Activated T-cell treated with anti-CD3 and anti-CD28 coated beads for 1 hour (primary cell): ENCODE data around the gene HIPK4.

Source experiments
- DNase-seq: peaks from one replicate; pipeline ENCODE4 v3.0.0-alpha.2; 2020; ENCODE audit warnings: low read depth

HIPK4 gene

GRCh38 chr19:40365613-40366401 is 24.2 kb downstream of the HIPK4 start:
- peak; percentile 11 for DNase-seq

- DNase-seq, result no peak
Measured at GRCh38 chr19:40365010-40365409, 25.0 kb downstream of the HIPK4 start.

GRCh38 chr19:40363069-40363468 is 26.9 kb downstream of the HIPK4 start:
- DNase-seq, result no peak

- no peak for DNase-seq
Measured at GRCh38 chr19:40362160-40362559, 27.8 kb downstream of the HIPK4 start.

- DNase-seq, result no peak
Measured at GRCh38 chr19:40360708-40361241, 29.2 kb downstream of the HIPK4 start.

- no peak for DNase-seq
Measured at GRCh38 chr19:40360020-40360707, 29.8 kb downstream of the HIPK4 start.

GRCh38 chr19:40358773-40359172 is 31.2 kb downstream of the HIPK4 start:
- no peak for DNase-seq

GRCh38 chr19:40357640-40358039 is 32.3 kb downstream of the HIPK4 start:
- DNase-seq, result no peak

GRCh38 chr19:40356681-40357595 is 33.0 kb downstream of the HIPK4 start:
- DNase-seq, result no peak

GRCh38 chr19:40355975-40356680 is 33.9 kb downstream of the HIPK4 start:
- no peak for DNase-seq

- DNase-seq, result no peak
Measured at GRCh38 chr19:40348961-40349507, 40.9 kb downstream of the HIPK4 start.

- DNase-seq, result peak; percentile 95
Measured at GRCh38 chr19:40348125-40348913, 41.7 kb downstream of the HIPK4 start, which contains the start of the genes C19orf47 and PLD3. Gene C19orf47, minus strand, starts transcription at chr19:40348397. Its CDS starts 6,540 bp downstream, at chr19:40341857. Gene PLD3, plus strand, starts transcription at chr19:40348695. Its CDS starts 17,789 bp downstream, at chr19:40366484.

GRCh38 chr19:40344422-40344821 is 45.6 kb downstream of the HIPK4 start:
- no peak for DNase-seq

GRCh38 chr19:40342644-40343311 is 47.2 kb downstream of the HIPK4 start:
- DNase-seq, result no peak

- DNase-seq, result no peak
Measured at GRCh38 chr19:40341601-40342482, 48.1 kb downstream of the HIPK4 start.

GRCh38 chr19:40339018-40339728 is 50.8 kb downstream of the HIPK4 start:
- no peak for DNase-seq

GRCh38 chr19:40337594-40337993 is 52.4 kb downstream of the HIPK4 start:
- no peak for DNase-seq

GRCh38 chr19:40337107-40337506 is 52.9 kb downstream of the HIPK4 start:
- no peak for DNase-seq
